Natural killer cell (primary cell): Measurements from ENCODE around the gene MAD1L1. TPM values are rescaled to one million over a fixed set of nuclear protein-coding genes. Genes with fewer than 3 reads are reported as not detected.

Source experiments
- ATAC-seq, 3 donors: fragments of 150-1000 bp in 2 of 3; fragments of 200-7000 bp in 1 of 3; cut with Tn5 transposase; 1 replicate in 1 of 3; 2 replicates in 2 of 3; pipeline ENCODE4 v1.10.0; 2021; ENCODE audit warnings: mild to moderate bottlenecking in 2 of 3, moderate library complexity in 2 of 3
- DNase-seq, 2 donors: peaks; one replicate each; pipeline versions ENCODE4 v3.0.0 to v3.0.0-alpha.2; 2013 to 2021; ENCODE audit warnings: mixed read lengths in 1 of 2
- H3K27ac ChIP-seq: one replicate; pipeline ENCODE4 v1.5.1; 2013; ENCODE audit warnings: mild to moderate bottlenecking, low read length
- H3K27me3 ChIP-seq: one replicate; pipeline ENCODE4 v1.6.1; 2013; ENCODE audit warnings: low read length; ENCODE audit not compliant: control insufficient read depth, insufficient read depth
- H3K36me3 ChIP-seq: one replicate; pipeline ENCODE4 v1.6.1; 2013; ENCODE audit warnings: low read length; ENCODE audit not compliant: control insufficient read depth, insufficient read depth
- H3K4me1 ChIP-seq: one replicate; pipeline ENCODE4 v1.6.1; 2013; ENCODE audit warnings: low read length; ENCODE audit not compliant: control insufficient read depth, insufficient read depth
- H3K4me3 ChIP-seq: one replicate; pipeline ENCODE4 v1.5.1; 2013; ENCODE audit warnings: low read length
- H3K9me3 ChIP-seq: one replicate; pipeline ENCODE4 v1.6.1; 2013; ENCODE audit warnings: low read length; ENCODE audit not compliant: control insufficient read depth, insufficient read depth
- H3K27ac Mint-ChIP-seq, 2 donors: one replicate each; pipeline ENCODE4 v1.8.0; 2022; ENCODE audit warnings: mild to moderate bottlenecking in 2 of 2, mixed read lengths in 2 of 2, moderate library complexity in 1 of 2
- H3K27me3 Mint-ChIP-seq, 2 donors: one replicate each; pipeline ENCODE4 v1.8.0; 2022; ENCODE audit warnings: low read depth in 2 of 2, mixed read lengths in 2 of 2
- H3K36me3 Mint-ChIP-seq: one replicate; pipeline ENCODE4 v1.8.0; 2022; ENCODE audit warnings: mixed read lengths
- H3K4me1 Mint-ChIP-seq, 2 donors: one replicate each; pipeline ENCODE4 v1.8.0; 2022; ENCODE audit warnings: mixed read lengths in 2 of 2
- H3K4me3 Mint-ChIP-seq: one replicate; pipeline ENCODE4 v1.8.0; 2022; ENCODE audit warnings: mild to moderate bottlenecking, moderate library complexity, mixed read lengths
- H3K9me3 Mint-ChIP-seq, 2 donors: one replicate each; pipeline ENCODE4 v1.8.0; 2022; ENCODE audit warnings: mixed read lengths in 2 of 2
- WGBS: methylation state at CpG from one replicate; pipeline ENCODE4 v1.1.7; 2013; ENCODE audit warnings: missing lambda C conversion rate; ENCODE audit not compliant: insufficient coverage; 5-methylcytosine and 5-hydroxymethylcytosine counted together
- intact Hi-C: fragments of 100-400 bp; cut with micrococcal nuclease; formaldehyde crosslinking; loops from one replicate; pipeline ENCODE4 v1.14.2; 2022
- total RNA-seq, 4 donors: library from RNA; stranded (reverse); fragments of 120-200 nt in 1 of 4; gene quantifications; one replicate each; pipeline versions ENCODE4 v1.2.3 to v1.2.4, GENCODE V29; 2013 to 2022
- TF ChIP-seq, protein P1 (sequence below): fragments of 200-600 bp; IDR thresholded peaks from one replicate; pipeline ENCODE4 v1.8.0; 2022; ENCODE audit warnings: antibody characterized with exemption

MAD1L1 gene
- total RNA-seq, 3 donors from 2014 or later (not counting 1 experiment from before 2014, with no cell fraction given), result 53.6 to 81.2 (median 77.4) TPM

DNA sequence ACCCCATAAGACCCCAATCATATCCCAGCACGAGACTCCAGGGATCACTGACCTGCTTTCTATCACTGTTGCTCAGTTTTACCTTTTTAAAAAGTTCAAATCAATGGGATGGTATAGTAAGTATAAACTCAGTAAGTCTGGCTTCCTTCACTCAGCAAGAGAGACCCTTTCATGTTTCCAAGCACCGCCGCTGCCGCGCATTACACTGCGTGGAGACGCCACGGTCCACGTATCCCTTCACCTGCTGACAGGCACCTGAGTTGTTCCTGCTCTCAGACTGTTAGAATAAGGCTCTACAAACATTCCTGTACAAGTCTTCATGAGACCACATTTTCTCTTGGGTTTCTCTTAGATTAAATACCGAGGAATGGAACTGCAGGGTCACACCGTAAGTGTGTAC lies 28.3 kb downstream of the MAD1L1 start:
- intact Hi-C loops, result no loop called here
- TF ChIP-seq, protein P1, sequence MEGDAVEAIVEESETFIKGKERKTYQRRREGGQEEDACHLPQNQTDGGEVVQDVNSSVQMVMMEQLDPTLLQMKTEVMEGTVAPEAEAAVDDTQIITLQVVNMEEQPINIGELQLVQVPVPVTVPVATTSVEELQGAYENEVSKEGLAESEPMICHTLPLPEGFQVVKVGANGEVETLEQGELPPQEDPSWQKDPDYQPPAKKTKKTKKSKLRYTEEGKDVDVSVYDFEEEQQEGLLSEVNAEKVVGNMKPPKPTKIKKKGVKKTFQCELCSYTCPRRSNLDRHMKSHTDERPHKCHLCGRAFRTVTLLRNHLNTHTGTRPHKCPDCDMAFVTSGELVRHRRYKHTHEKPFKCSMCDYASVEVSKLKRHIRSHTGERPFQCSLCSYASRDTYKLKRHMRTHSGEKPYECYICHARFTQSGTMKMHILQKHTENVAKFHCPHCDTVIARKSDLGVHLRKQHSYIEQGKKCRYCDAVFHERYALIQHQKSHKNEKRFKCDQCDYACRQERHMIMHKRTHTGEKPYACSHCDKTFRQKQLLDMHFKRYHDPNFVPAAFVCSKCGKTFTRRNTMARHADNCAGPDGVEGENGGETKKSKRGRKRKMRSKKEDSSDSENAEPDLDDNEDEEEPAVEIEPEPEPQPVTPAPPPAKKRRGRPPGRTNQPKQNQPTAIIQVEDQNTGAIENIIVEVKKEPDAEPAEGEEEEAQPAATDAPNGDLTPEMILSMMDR, result no peak
- peaks cover 0 to 5% of the 10 kb centered on the region in 2 donors for H3K4me1 Mint-ChIP-seq
- no peaks in the 10 kb centered on the region for H3K9me3 Mint-ChIP-seq
- no peak overlapping the region for H3K27ac ChIP-seq
- no peak overlapping the region for H3K27ac Mint-ChIP-seq
- peaks cover 13% of the 10 kb centered on the region for H3K36me3 ChIP-seq
- DNase-seq, result no peak
- no peaks in the 10 kb centered on the region for H3K4me1 ChIP-seq
- no peaks in the 10 kb centered on the region for H3K27me3 ChIP-seq
- WGBS, result 95% methylated on average over 11 of the region's 11 CpGs
- no peaks in the 10 kb centered on the region for H3K36me3 Mint-ChIP-seq
- no peaks in the 10 kb centered on the region for H3K27me3 Mint-ChIP-seq
- H3K4me3 Mint-ChIP-seq, result no peak overlapping the region
- H3K4me3 ChIP-seq, result no peak overlapping the region
- H3K9me3 ChIP-seq, result no peaks in the 10 kb centered on the region
- no peak for ATAC-seq

DNA sequence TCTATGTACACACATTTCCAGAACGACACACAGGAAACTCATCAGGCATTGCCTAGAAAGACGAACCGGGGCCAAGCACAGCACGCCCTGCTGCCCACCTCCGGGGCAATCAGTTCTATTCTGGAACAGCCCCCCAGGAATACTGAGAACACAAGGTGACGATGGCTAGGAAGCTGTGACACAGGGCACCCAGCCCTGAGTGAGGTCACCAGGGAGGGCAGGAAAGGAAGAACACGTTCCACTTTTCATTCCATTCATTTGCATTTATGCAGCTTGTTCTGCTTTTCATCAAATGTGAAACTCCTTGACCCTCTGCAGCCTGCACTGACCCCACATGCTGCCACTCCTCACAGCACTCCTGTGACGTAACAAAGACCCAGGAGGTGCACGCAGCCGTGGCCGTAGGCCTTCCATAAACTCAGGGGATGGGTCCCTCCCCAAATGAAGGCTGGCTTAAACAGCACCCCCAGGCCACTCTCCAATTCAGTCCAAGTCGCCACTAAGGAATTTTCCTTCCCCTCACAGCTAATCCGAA lies 28.9 kb downstream of the MAD1L1 start:
- H3K27ac Mint-ChIP-seq, result no peak overlapping the region
- Histone ChIP-seq H3K27ac (no peak overlapping the region), H3K4me3 (no peak overlapping the region), H3K9me3 (no peaks in the 10 kb centered on the region), H3K27me3 (no peaks in the 10 kb centered on the region), H3K36me3 (peaks cover 13% of the 10 kb centered on the region), H3K4me1 (no peaks in the 10 kb centered on the region)
- H3K4me3 Mint-ChIP-seq, result no peak overlapping the region
- 84% methylated on average over 13 of the region's 13 CpGs for WGBS
- H3K36me3 Mint-ChIP-seq, result no peaks in the 10 kb centered on the region
- no peaks in the 10 kb centered on the region for H3K9me3 Mint-ChIP-seq
- no peaks in the 10 kb centered on the region for H3K27me3 Mint-ChIP-seq
- peaks cover 0 to 2% of the 10 kb centered on the region in 2 donors for H3K4me1 Mint-ChIP-seq
- intact Hi-C loops, result no loop called here
- DNase-seq (no peak), ATAC-seq (peak in 1 of 3 donors; percentile 21)
- TF ChIP-seq, protein P1, result no peak

DNA sequence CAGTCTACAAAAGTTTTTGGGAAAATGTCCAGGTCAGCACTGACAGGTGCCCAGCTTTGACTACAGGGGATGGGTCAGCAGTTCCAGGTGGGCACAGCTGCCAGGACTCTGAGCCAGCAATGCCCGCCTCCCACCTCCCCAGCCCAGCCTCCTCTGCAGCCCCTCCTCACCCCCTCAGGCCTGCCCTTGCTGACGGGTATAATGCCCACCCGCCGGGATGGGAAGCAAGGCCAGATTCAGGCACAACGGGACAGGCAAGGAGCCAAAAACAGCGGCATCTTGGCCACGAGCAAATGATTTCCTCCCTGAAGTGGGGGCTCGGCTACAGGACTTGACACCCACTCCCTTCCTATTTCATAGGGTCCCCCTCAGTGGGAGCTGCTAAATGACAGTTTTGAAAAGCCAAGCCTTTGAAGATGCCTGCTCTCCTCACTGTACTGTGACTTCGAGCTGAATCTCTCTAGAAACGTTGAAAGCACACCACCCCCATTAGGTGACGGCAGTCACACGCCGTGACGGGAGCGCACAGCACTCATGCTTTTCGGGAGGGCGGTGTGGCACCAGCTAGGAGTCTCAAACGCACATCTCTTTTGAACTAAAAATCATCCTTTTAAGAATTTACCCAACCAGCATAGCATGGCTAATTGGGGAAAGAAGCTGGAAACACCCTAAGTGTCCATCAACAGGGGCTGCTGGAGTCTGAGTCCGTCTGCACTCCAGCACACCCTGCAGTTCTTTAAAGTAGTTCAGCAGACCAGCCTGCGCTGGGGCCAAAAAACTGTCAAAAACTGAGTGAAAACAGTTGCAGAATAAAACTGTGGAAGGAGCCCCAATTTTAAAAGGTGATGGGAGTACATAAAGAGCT lies 29.6 kb downstream of the MAD1L1 start:
- H3K9me3 Mint-ChIP-seq, result no peaks in the 10 kb centered on the region
- no peak for DNase-seq

More for the DNA sequence above, 29.6 kb downstream of the MAD1L1 start:
- H3K36me3 Mint-ChIP-seq, result no peaks in the 10 kb centered on the region
- ATAC-seq, result no peak
- TF ChIP-seq, protein P1, result no peak
- H3K4me3 ChIP-seq, result no peak overlapping the region
- no peaks in the 10 kb centered on the region for H3K4me1 Mint-ChIP-seq
- 95% methylated on average over 20 of the region's 20 CpGs for WGBS
- no peaks in the 10 kb centered on the region for H3K27me3 Mint-ChIP-seq
- no peaks in the 10 kb centered on the region for H3K27me3 ChIP-seq
- H3K27ac Mint-ChIP-seq, result no peak overlapping the region
- H3K27ac ChIP-seq, result no peak overlapping the region
- no peaks in the 10 kb centered on the region for H3K9me3 ChIP-seq
- no peaks in the 10 kb centered on the region for H3K4me1 ChIP-seq
- H3K4me3 Mint-ChIP-seq, result no peak overlapping the region
- intact Hi-C loops, result no loop called here
- peaks cover 16% of the 10 kb centered on the region for H3K36me3 ChIP-seq
